GM12892 (cell line): ENCODE measurements around the gene DBX2.
"Not testable (repeated sequence)": the region's sequence is repeated elsewhere in the genome, so short reads cannot be mapped to it uniquely, and the experiment has no call there.

Source experiments
- DNase-seq: peaks from one replicate; pipeline ENCODE4 v3.0.0; 2011; ENCODE audit not compliant: insufficient read length
- FAIRE-seq: peaks from 2 replicates; lab custom pipeline; 2011; peaks lifted over from hg19 to GRCh38; lab: Jason Lieb, UNC
- POLR2A ChIP-seq: IDR thresholded peaks from 2 replicates; pipeline ENCODE4 v1.6.1; 2011; ENCODE audit warnings: low read depth, low read length, control low read depth
- POLR2AphosphoS5 ChIP-seq: IDR thresholded peaks from 2 replicates; pipeline ENCODE4 v1.6.1; 2011; ENCODE audit warnings: low read depth, low read length, control low read depth
- TAF1 ChIP-seq: IDR thresholded peaks from 2 replicates; pipeline ENCODE4 v1.6.1; 2011; ENCODE audit warnings: low read depth, mild to moderate bottlenecking, control low read depth, low read length, borderline replicate concordance

DBX2 gene

GRCh38 chr12:45051572-45052125, 750 bp upstream of the DBX2 start:
- DNase-seq (no peak), FAIRE-seq (no peak)
- no peak for TF ChIP-seq POLR2AphosphoS5
- no peak for TF ChIP-seq TAF1
- no peak for TF ChIP-seq POLR2A

GRCh38 chr12:45049912-45050750, 768 bp downstream of the DBX2 start:
- FAIRE-seq (no peak), DNase-seq (no peak)
- no peak for TF ChIP-seq POLR2A
- no peak for TF ChIP-seq TAF1
- no peak for TF ChIP-seq POLR2AphosphoS5

GRCh38 chr12:45042599-45042998, 8.3 kb downstream of the DBX2 start:
- FAIRE-seq = no peak
- DNase-seq = no peak
- TF ChIP-seq POLR2A = no peak
- no peak for TF ChIP-seq TAF1
- no peak for TF ChIP-seq POLR2AphosphoS5

- FAIRE-seq (no peak), DNase-seq (no peak)
- no peak for TF ChIP-seq TAF1
- no peak for TF ChIP-seq POLR2A
- TF ChIP-seq POLR2AphosphoS5 = no peak
Measured at GRCh38 chr12:45040977-45041376, 9.9 kb downstream of the DBX2 start.

- DNase-seq (no peak), FAIRE-seq (no peak)
- no peak for TF ChIP-seq POLR2A
- no peak for TF ChIP-seq POLR2AphosphoS5
- TF ChIP-seq TAF1 = no peak
Measured at GRCh38 chr12:45039757-45040156, 11.1 kb downstream of the DBX2 start.

GRCh38 chr12:45034861-45035265, 16.0 kb downstream of the DBX2 start:
- no peak for DNase-seq
- no peak for TF ChIP-seq POLR2AphosphoS5
- no peak for TF ChIP-seq POLR2A
- TF ChIP-seq TAF1 = no peak
- no peak for FAIRE-seq

- FAIRE-seq (no peak), DNase-seq (no peak)
- TF ChIP-seq TAF1 (no peak), POLR2A (no peak), POLR2AphosphoS5 (no peak)
Measured at GRCh38 chr12:45017916-45018315, 33.0 kb downstream of the DBX2 start.

GRCh38 chr12:45014396-45014795, 36.5 kb downstream of the DBX2 start:
- FAIRE-seq (no peak), DNase-seq (no peak)
- TF ChIP-seq POLR2A (no peak), POLR2AphosphoS5 (no peak), TAF1 (no peak)

- FAIRE-seq (no peak), DNase-seq (no peak)
- TF ChIP-seq POLR2AphosphoS5 (no peak), POLR2A (no peak), TAF1 (no peak)
Measured at GRCh38 chr12:45012749-45013148, 38.1 kb downstream of the DBX2 start.

GRCh38 chr12:45010059-45010458, 40.8 kb downstream of the DBX2 start:
- FAIRE-seq (no peak), DNase-seq (no peak)
- no peak for TF ChIP-seq POLR2AphosphoS5
- no peak for TF ChIP-seq POLR2A
- no peak for TF ChIP-seq TAF1

- TF ChIP-seq POLR2AphosphoS5 (no peak), TAF1 (no peak), POLR2A (no peak)
- DNase-seq = no peak
- no peak for FAIRE-seq
Measured at GRCh38 chr12:45008211-45008610, 42.7 kb downstream of the DBX2 start.

GRCh38 chr12:44999355-44999754, 51.5 kb downstream of the DBX2 start:
- FAIRE-seq (no peak), DNase-seq (no peak)
- no peak for TF ChIP-seq POLR2AphosphoS5

GRCh38 chr12:44993161-44993560, 57.7 kb downstream of the DBX2 start:
- FAIRE-seq (no peak), DNase-seq (no peak)
- TF ChIP-seq POLR2A = no peak
- no peak for TF ChIP-seq POLR2AphosphoS5
- TF ChIP-seq TAF1 = no peak

GRCh38 chr12:44984863-44985262, 66.0 kb downstream of the DBX2 start:
- not testable (repeated sequence) for FAIRE-seq, DNase-seq
